Stimulated activated CD4-positive, alpha-beta T cell treated with anti-CD3 and anti-CD28 coated beads, Interleukin-15, amount 100 ng/mL, for 48 hours (primary cell): ENCODE measurements around the gene BMPR1B.

Experiments
- DNase-seq, 2 donors: peaks; one replicate each; pipeline ENCODE4 v3.0.0-alpha.2; 2020; ENCODE audit warnings: low read depth in 2 of 2

The BMPR1B gene

GRCh38 chr4:94911106-94911505 lies 153.4 kb downstream of the BMPR1B start:
- no peak for DNase-seq

DNA sequence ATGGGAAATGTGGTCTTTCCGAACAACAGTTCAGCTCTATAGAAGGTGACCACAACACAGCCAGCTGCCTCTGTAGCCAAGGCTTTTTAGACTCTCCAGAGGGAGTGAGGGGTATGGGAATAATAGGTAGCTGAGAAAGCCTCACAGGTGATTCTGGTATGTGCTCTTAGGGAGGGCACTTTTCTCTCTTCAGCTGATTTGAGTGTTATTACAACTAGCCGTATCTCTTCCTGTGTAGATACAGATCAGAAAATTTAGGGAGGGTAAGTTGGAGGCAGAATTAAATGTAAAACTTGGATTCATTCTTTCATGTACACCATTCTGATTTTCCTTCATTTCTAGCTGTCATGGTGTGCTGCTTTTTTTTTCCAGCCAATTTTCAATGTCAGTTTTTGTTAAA lies 154.9 kb downstream of the BMPR1B start:
- DNase-seq: no peak

GRCh38 chr4:94913316-94913715 lies 155.6 kb downstream of the BMPR1B start:
- no peak for DNase-seq

DNA sequence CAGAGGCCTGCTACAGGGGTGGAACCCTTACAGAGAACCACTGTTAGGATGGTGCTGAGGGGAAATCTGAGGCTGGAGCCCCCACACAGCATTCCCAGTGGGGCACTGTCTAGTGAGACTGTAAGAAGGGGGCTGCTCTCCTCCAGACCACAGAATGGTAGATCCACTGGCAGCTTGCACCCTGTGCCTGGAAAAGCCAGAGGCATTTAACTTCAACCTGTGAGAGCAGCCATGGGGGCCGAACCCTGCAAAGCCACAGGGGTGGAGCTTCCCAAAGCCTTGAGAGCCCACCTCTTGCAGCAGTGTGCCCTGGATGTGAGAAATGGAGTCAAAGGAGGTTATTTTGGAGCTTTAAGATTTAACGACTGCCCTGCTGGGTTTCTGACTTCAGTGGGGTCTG lies 159.4 kb downstream of the BMPR1B start:
- DNase-seq: no peak

- DNase-seq: no peak
Observed at GRCh38 chr4:94918543-94918942, 160.8 kb downstream of the BMPR1B start.

DNA sequence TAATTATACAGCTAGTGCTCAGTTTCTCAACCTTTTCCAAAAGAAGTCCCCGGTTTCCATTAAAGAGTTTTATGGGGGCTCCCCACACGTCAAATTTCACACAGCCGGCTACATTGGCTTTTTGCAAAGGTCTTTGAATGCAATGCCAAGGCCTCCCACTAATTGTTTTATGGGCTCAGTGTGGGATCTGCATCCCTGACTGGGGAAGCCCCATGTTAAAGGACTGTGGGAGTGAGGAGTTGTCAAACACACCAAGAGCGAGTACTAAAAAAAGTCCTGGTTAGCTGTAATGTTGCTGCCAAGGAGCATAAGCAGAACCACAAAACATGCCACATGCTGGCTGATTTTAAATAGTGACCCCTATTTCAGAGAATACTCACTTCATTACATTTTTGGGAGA lies 162.6 kb downstream of the BMPR1B start:
- no peak for DNase-seq

- no peak for DNase-seq
Observed at GRCh38 chr4:94924566-94924965, 166.8 kb downstream of the BMPR1B start.

DNA sequence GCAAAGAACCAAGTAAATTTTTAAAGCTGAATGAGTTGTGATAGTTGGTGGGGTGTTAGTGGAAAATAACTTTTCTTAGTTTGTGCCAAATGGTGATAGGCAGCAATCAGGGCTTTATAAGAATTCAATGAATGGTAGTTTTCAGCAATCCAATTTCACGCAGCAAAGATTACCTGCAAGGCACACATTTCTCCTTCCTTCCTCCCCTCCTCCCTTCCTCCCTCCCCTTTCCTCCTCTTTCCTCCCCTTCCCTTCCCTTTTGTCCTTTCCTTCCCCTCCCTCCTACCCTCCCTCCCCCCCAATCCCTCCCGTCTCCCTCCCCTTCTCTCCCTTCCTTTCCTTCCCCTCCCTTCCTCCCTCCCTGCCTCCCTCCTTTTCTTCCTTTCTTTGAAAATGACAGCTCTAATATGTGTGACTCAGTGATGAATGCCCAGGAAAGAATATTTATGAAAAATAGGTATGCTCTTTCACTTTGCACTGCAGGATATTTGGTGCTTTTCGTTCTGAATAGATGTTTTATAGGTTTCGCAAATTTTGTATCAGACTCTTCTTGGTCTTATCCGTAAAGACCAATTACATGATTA lies 168.1 kb downstream of the BMPR1B start:
- DNase-seq: no peak

- no peak for DNase-seq
Observed at GRCh38 chr4:94926936-94927335, 169.2 kb downstream of the BMPR1B start.

- DNase-seq: no peak
Observed at GRCh38 chr4:94927696-94928095, 169.9 kb downstream of the BMPR1B start.

- no peak for DNase-seq
Observed at GRCh38 chr4:94929696-94930095, 171.9 kb downstream of the BMPR1B start.

- no peak for DNase-seq
Observed at GRCh38 chr4:94931626-94932025, 173.9 kb downstream of the BMPR1B start.

GRCh38 chr4:94932366-94932765 lies 174.6 kb downstream of the BMPR1B start:
- DNase-seq: no peak

- DNase-seq: no peak
Observed at GRCh38 chr4:94933799-94934198, 176.0 kb downstream of the BMPR1B start.

DNA sequence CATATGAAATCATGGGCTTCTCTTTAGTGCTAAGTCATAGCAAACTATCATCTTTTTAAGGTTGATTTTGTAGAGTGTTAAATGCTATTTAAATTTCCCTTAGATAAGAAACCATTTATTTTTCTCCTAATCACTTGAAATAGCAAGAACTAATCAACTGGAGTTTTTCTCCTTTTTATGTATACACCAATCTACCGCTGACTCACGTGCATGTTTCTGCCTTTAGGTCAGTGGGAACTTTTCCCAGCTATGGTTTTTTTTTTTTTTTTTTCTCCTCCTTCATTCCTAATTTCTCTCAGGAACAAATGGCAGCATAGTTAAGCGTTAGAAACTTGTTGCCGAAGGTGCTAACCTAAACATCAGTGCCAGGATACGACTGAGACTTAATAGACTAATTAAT lies 176.4 kb downstream of the BMPR1B start:
- no peak for DNase-seq

DNA sequence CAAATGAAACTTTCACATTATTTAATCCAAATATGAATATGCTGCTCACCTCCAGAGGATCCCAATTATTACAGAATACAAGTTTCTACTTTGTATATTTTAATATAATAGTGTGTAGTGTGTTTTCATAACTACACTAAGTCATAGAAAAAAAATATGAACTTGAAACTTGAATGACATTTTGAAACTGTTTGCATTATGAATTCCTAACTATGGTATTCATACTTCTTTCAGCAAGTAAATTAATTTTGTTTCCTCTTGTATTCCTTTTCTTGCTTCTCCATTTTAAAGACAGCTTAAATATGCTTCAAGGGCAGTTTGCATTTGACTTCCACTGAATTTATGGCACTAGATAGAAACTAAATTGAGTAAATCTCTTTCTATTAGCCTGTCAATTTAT lies 177.1 kb downstream of the BMPR1B start:
- no peak for DNase-seq

- DNase-seq: no peak
Observed at GRCh38 chr4:94936854-94937253, 179.1 kb downstream of the BMPR1B start.

GRCh38 chr4:94939791-94940519 lies 182.2 kb downstream of the BMPR1B start:
- DNase-seq: no peak

GRCh38 chr4:94940520-94940908 lies 182.8 kb downstream of the BMPR1B start:
- no peak for DNase-seq

- no peak for DNase-seq
Observed at GRCh38 chr4:94941706-94942105, 184.0 kb downstream of the BMPR1B start.

DNA sequence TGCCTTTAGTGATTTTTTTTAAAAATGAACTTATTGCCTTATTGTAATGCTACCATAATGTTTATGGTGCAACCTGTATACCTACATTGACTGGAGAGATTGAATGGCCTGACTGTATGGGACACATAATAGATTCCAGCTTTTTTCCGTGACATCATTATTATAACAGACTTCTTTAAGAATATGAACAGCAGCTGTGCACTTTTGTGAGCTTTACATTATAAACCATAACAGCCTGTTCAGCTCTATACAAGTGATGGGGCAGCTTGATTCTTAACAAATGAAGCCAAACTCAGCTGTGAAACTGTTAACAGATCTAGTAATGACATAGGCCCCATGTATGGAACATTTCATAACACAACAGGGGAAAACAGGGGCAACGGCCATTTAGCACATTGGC lies 187.0 kb downstream of the BMPR1B start:
- DNase-seq: no peak

- no peak for DNase-seq
Observed at GRCh38 chr4:94947681-94948108, 189.9 kb downstream of the BMPR1B start.

GRCh38 chr4:94954251-94954650 lies 196.5 kb downstream of the BMPR1B start:
- no peak for DNase-seq

GRCh38 chr4:94957030-94957429 lies 199.3 kb downstream of the BMPR1B start:
- no peak for DNase-seq
